ENCODE data around the gene NME9.

GRCh38 chr3:138363322-138363721 lies 33.7 kb upstream of the NME9 start:
- no peak for TF ChIP-seq GABPA (IDR thresholded peaks at IDR 0.05; ENCODE audit: low read depth)
- TF ChIP-seq CTCF (IDR thresholded peaks at IDR 0.05; ENCODE audit: insufficient read depth, low read length) = no peak

Data from HL-60 (cell line).